Common myeloid progenitor, CD34-positive (primary cell): Measurements from ENCODE around the gene BCO2.
A peak's percentile ranks its signal among the peaks of the same experiment; 100 is the strongest.

ENCODE experiments used
- CTCF ChIA-PET: fragments of 350-600 bp; sonication (Branson Sonifier 250); formaldehyde crosslinking; loops from one replicate; lab custom pipeline; 2021; ENCODE audit warnings: antibody characterized with exemption; lab: Charles Lee
- POLR2A ChIA-PET: fragments of 350-600 bp; sonication (Branson Sonifier 250); formaldehyde crosslinking; loops from one replicate; lab custom pipeline; 2021; ENCODE audit warnings: antibody characterized with exemption; lab: Charles Lee
- DNase-seq, 3 donors: peaks; one replicate each; pipeline versions ENCODE4 v3.0.0 to v3.0.0-alpha.2; 2013
- H3K27ac ChIP-seq, 2 experiments: 1 replicate in 1 of 2; 2 replicates in 1 of 2; pipeline ENCODE4 v1.7.0; 2013; ENCODE audit warnings: inconsistent platforms in 2 of 2, low read length in 2 of 2, mild to moderate bottlenecking in 2 of 2, low read depth in 1 of 2, moderate library complexity in 1 of 2; ENCODE audit not compliant: severe bottlenecking in 2 of 2, insufficient read depth in 1 of 2, poor library complexity in 1 of 2
- H3K27me3 ChIP-seq, 5 experiments: replicated peaks in 2 of 5; 1 replicate in 3 of 5; 2 replicates in 2 of 5; pipeline versions ENCODE4 v1.6.1 to v1.7.0; 2013; ENCODE audit warnings: low read length in 4 of 5, mild to moderate bottlenecking in 2 of 5, moderate library complexity in 2 of 5, inconsistent platforms in 1 of 5; ENCODE audit not compliant: insufficient read depth in 5 of 5, control insufficient read depth in 4 of 5
- H3K36me3 ChIP-seq, 4 experiments: 1 replicate in 2 of 4; 2 replicates in 2 of 4; pipeline versions ENCODE4 v1.6.1 to v1.7.0; 2013; ENCODE audit warnings: low read length in 3 of 4, control low read depth in 1 of 4, mild to moderate bottlenecking in 1 of 4; ENCODE audit not compliant: control insufficient read depth in 4 of 4, insufficient read depth in 4 of 4
- H3K4me1 ChIP-seq, 4 experiments: 1 replicate in 3 of 4; 2 replicates in 1 of 4; pipeline versions ENCODE4 v1.6.1 to v1.7.1; 2013; ENCODE audit warnings: low read length in 3 of 4, mild to moderate bottlenecking in 3 of 4, control low read depth in 1 of 4, inconsistent platforms in 1 of 4, moderate library complexity in 1 of 4; ENCODE audit not compliant: control insufficient read depth in 4 of 4, insufficient read depth in 4 of 4; ENCODE audit errors: control extremely low read depth in 1 of 4
- H3K4me3 ChIP-seq, 7 experiments: 1 replicate in 4 of 7; 2 replicates in 3 of 7; pipeline versions ENCODE4 v1.5.1 to v1.7.0; 2013; ENCODE audit warnings: mild to moderate bottlenecking in 7 of 7, low read length in 6 of 7, moderate library complexity in 6 of 7, inconsistent platforms in 2 of 7, low read depth in 2 of 7, control low read depth in 1 of 7; ENCODE audit not compliant: insufficient read depth in 4 of 7, control insufficient read depth in 1 of 7; ENCODE audit errors: extremely low read depth in 1 of 7
- H3K9me3 ChIP-seq, 5 experiments: 1 replicate in 4 of 5; 2 replicates in 1 of 5; pipeline versions ENCODE4 v1.6.1 to v1.7.1; 2013; ENCODE audit warnings: low read length in 4 of 5, mild to moderate bottlenecking in 2 of 5, inconsistent platforms in 1 of 5, low read depth in 1 of 5, moderate library complexity in 1 of 5; ENCODE audit not compliant: control insufficient read depth in 4 of 5, insufficient read depth in 2 of 5; ENCODE audit errors: control extremely low read depth in 1 of 5
- WGBS: methylation state at CpG from one replicate; pipeline ENCODE4 v1.1.5; 2013; ENCODE audit not compliant: insufficient coverage; 5-methylcytosine and 5-hydroxymethylcytosine counted together

The BCO2 gene

DNA sequence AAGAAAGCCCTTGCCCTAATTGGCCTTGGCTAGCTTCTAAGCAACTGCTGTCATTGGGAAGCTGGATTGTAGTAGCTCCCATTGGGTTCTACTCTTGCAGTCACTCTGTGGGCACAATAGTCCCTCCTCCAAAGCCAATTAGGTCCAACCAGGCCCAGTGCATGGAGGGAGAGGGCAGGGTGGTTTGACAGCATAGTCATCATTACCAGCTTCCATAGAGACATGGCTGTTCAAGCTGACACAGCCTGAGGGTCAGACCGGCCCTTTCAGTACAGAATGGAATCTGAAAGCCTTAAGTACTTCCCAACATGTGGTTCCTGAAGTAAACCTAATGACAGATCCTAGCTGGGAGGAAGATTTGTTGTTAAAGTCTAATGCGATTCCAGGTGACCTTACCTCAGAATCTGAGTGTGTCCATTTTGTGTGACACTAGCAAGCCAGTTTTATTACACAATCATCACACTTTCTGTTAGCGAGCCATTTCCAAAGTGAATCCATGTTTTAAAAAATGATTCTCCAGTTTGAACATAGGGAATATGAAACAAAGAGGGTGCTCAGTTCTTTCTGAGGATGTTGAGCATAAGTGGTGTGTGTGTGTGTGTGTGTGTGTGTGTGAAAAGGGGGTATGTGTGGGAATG is 78.4 kb downstream of the BCO2 start:
- Histone ChIP-seq H3K36me3 (no peaks in the 10 kb centered on the region), H3K4me3 (no peak overlapping the region), H3K27me3 (no peaks in the 10 kb centered on the region), H3K9me3 (no peaks in the 10 kb centered on the region), H3K4me1 (peaks cover 0 to 12% (median 3%) of the 10 kb centered on the region in 4 experiments), H3K27ac (no peak overlapping the region)
- WGBS, result 100% methylated on average over 2 of the region's 3 CpGs
- DNase-seq, result no peak
- POLR2A ChIA-PET, result no interaction called here
- CTCF ChIA-PET, result no interaction called here

DNA sequence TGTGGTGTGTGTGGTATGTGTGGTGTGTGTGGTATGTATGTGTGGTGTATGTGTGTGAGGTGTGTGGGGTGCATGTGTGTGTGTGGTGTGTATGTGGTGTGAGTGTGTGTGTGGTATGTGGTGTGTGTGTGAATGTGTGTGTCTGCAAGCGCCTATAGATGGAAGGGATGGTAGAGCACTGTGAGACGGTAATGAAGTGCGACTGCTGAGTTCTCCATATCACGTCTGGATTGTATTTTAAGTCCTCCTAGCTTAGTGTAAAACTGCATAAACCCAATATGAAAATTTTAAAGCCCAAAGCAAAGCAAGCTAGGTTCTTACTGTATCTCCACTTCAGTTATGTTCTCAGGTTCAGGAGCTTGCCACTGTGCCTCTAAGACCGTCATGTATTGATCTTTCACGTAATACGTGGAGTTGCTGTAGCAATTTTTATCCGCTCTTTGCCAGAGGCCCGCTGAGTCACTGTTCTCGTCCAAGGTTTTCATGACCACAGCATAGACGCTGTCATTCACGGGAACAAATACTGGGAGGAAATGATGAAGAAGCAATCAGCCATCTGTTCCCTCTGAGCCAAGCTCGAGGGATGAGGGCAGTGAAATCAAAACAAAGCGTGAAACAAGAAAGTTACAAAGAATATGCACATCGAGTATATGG is 79.9 kb downstream of the BCO2 start:
- DNase-seq, result peak; percentile 28 to 40 (median 29)
- Histone ChIP-seq H3K9me3 (no peaks in the 10 kb centered on the region), H3K36me3 (no peaks in the 10 kb centered on the region), H3K4me3 (peak overlapping the region in 2 of 7 experiments; percentile 7 to 37), H3K4me1 (peaks cover 0 to 12% (median 3%) of the 10 kb centered on the region in 4 experiments), H3K27me3 (no peaks in the 10 kb centered on the region), H3K27ac (no peak overlapping the region)
- WGBS, result 20% methylated on average over 15 of the region's 15 CpGs
- ChIA-PET CTCF (interaction anchor here (1.2 kb wide), 1 partner anchor 1034 kb away, joined by 3 read pairs; no protein-coding TSS in a partner anchor), POLR2A (no interaction called here)

DNA sequence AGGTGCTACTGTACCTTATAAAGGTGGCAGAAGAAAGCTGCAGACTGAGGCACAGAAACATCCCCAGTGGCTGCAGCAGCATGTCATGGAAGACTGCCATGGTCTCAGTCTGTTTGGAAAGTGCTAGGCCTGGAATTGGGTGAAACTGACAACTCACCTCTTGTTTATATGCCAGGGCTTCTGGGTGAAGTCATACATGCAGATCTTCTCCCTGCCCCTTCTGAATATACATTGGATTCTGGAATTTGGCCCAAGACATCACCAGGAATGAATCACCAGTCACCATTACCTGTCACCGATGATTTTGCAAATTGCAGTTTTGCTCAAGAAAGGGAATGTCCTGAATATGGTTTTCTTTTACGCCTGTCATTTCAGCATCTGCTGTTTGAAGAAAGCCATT is 85.2 kb downstream of the BCO2 start, which contains the start of gene PLET1:
Gene PLET1, minus strand, starts transcription at position 371 of the 400 bp plus-strand sequence. Its CDS starts 271 bp downstream, at position 100.
- Histone ChIP-seq H3K36me3 (no peaks in the 10 kb centered on the region), H3K27me3 (no peaks in the 10 kb centered on the region), H3K27ac (no peak within 1 kb of the TSS), H3K4me1 (peaks cover 0 to 4% (median under 1%) of the 10 kb centered on the region in 4 experiments), H3K9me3 (peaks cover 0 to 1% (median 0%) of the 10 kb centered on the region in 5 experiments), H3K4me3 (no peak within 1 kb of the TSS)
- POLR2A ChIA-PET, result no interaction called here
- CTCF ChIA-PET, result interaction anchor here (1.3 to 1.5 kb wide), 2 partner anchors 22 to 27 kb away, joined by 3 read pairs; no protein-coding TSS in a partner anchor
- 94% methylated on average over 2 of the region's 2 CpGs for WGBS
- DNase-seq, result no peak

DNA sequence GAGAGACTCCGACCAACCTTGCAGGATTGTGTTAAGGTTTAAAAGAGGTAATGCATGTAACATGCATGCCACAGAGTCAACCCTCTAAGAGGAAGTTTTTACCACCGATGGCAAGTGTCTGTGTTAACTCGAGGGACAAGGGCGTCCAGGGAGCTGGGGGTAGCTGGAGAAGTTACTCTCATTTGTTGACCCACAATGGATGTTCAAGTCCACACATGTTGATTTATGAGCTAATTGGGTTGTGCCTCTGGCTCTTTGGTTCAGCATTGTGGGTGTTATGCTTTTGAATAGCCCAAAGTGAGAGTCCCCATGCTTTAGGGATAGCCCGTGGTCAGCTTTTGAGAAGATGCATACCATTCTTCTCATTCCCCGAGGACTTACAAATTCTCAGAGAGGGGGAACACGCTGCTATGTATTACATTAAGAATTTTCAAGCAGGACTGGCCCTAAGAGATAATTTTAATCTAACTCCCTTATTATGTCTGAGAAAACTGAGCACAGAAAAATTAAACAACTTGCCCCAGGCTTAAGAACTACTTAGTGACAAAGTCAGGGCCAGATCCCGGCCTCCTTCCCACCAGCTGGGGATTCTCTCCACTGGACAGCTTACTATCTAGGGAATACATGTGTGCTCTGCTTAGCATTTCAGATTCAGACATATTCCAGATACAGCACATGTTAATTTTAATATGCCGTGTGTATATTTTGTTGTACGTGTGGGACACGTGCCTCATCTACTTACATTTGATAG is 90.5 kb downstream of the BCO2 start:
- DNase-seq, result no peak
- WGBS, result 67% methylated on average over 3 of the region's 11 CpGs
- POLR2A ChIA-PET, result no interaction called here
- H3K36me3 ChIP-seq, result no peaks in the 10 kb centered on the region
- no peak overlapping the region for H3K4me3 ChIP-seq
- CTCF ChIA-PET, result interaction anchor here (0.9 kb wide), 2 partner anchors 15 to 22 kb away, joined by 3 read pairs; no protein-coding TSS in a partner anchor
- no peaks in the 10 kb centered on the region for H3K27me3 ChIP-seq
- H3K4me1 ChIP-seq, result no peaks in the 10 kb centered on the region
- H3K9me3 ChIP-seq, result peaks cover 0 to 1% (median 0%) of the 10 kb centered on the region in 5 experiments
- no peak overlapping the region for H3K27ac ChIP-seq

DNA sequence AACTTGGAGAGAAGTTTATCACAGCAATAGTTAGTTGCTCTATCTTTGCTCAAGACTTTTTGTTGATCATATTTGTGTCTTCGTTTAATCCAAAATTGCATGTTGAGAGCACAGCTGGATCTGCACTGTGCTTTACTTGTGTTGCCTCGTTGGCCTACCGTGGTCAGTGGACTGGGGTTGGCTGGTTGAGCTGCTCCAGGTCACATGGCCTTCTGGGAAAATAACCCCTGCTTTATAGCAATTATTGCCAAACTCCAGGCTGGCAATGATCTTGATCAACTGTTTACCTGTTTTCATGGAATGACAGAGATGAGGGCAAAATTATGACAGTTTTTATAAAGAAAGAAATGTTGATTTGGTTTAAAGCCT is 91.1 kb downstream of the BCO2 start:
- no peaks in the 10 kb centered on the region for H3K36me3 ChIP-seq
- CTCF ChIA-PET, result interaction anchor here (0.9 to 1.5 kb wide), 2 partner anchors 14 to 15 kb away, joined by 3 read pairs; no protein-coding TSS in a partner anchor
- 100% methylated on average over 2 of the region's 3 CpGs for WGBS
- POLR2A ChIA-PET, result no interaction called here
- no peak for DNase-seq
- H3K4me3 ChIP-seq, result no peak overlapping the region
- no peaks in the 10 kb centered on the region for H3K4me1 ChIP-seq
- H3K27ac ChIP-seq, result no peak overlapping the region
- no peaks in the 10 kb centered on the region for H3K27me3 ChIP-seq
- H3K9me3 ChIP-seq, result peaks cover 0 to 1% (median 0%) of the 10 kb centered on the region in 5 experiments

DNA sequence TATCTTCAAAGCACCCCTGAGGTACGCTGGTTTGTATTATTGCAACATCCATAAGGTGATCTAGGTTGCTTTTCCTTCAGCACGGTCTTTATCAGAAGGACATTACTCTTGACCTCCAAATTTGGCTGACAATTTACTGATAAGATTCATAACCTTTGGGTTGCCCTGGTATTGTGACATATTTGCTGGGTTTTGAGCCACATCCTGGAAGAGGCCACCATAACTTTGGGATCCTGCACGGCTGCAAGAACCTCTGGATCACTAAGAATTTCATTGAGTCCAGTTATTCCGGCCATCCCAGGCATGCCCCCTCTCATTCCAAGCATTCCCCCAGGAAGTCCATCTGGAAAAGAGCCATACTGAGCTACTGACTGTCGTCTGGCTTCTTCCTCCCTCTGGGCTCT is 91.9 kb downstream of the BCO2 start:
- ChIA-PET POLR2A (no interaction called here), CTCF (interaction anchor here (0.7 to 1.5 kb wide), 2 partner anchors 15 to 44 kb away, joined by 3 read pairs; no protein-coding TSS in a partner anchor)
- no peak overlapping the region for H3K4me3 ChIP-seq
- DNase-seq, result no peak
- WGBS, result 90% methylated on average over 5 of the region's 5 CpGs
- no peaks in the 10 kb centered on the region for H3K4me1 ChIP-seq
- H3K27ac ChIP-seq, result no peak overlapping the region
- H3K27me3 ChIP-seq, result no peaks in the 10 kb centered on the region
- H3K9me3 ChIP-seq, result peaks cover 0 to 1% (median 0%) of the 10 kb centered on the region in 5 experiments
- no peaks in the 10 kb centered on the region for H3K36me3 ChIP-seq
